Fibroblast of lung (primary cell): Measurements from ENCODE around the gene WT1. TPM values are rescaled to one million over a fixed set of nuclear protein-coding genes. Genes with fewer than 3 reads are reported as not detected.
A peak's percentile ranks its signal among the peaks of the same experiment; 100 is the strongest.

Experiments
- DNase-seq, 2 donors: peaks; one replicate each; pipeline versions ENCODE4 v3.0.0 to v3.0.0-alpha.2; 2010; ENCODE audit warnings: low read depth in 2 of 2
- H2AFZ ChIP-seq: 2 replicates; pipeline ENCODE4 v1.5.1; 2012; ENCODE audit warnings: low read length, control low read depth, inconsistent platforms
- H3K27ac ChIP-seq: 2 replicates; pipeline ENCODE4 v1.5.1; 2011; ENCODE audit warnings: low read length, control low read depth; ENCODE audit not compliant: insufficient read depth
- H3K27me3 ChIP-seq: 2 replicates; pipeline ENCODE4 v1.5.1; 2011; ENCODE audit warnings: mild to moderate bottlenecking, low read length; ENCODE audit not compliant: control insufficient read depth, insufficient read depth
- H3K36me3 ChIP-seq: 2 replicates; pipeline ENCODE4 v1.5.1; 2011; ENCODE audit warnings: low read length; ENCODE audit not compliant: control insufficient read depth, insufficient read depth
- H3K4me1 ChIP-seq: 2 replicates; pipeline ENCODE4 v1.5.1; 2011; ENCODE audit warnings: low read length; ENCODE audit not compliant: control insufficient read depth, insufficient read depth; ENCODE audit errors: extremely low read depth
- H3K4me2 ChIP-seq: 2 replicates; pipeline ENCODE4 v1.5.1; 2011; ENCODE audit warnings: low read length, control low read depth; ENCODE audit not compliant: insufficient read depth; ENCODE audit errors: extremely low read depth
- H3K4me3 ChIP-seq, 4 experiments: fragments of 200-600 bp in 1 of 4; sonication (generic) in 1 of 4; replicated peaks in 1 of 4; 2 replicates each; pipeline ENCODE4 v1.5.1; 2011 to 2016; ENCODE audit warnings: low read length in 4 of 4, low read depth in 3 of 4, mild to moderate bottlenecking in 3 of 4, control low read depth in 2 of 4, inconsistent platforms in 1 of 4, mixed read lengths in 1 of 4; ENCODE audit not compliant: insufficient read depth in 1 of 4; ENCODE audit errors: control extremely low read depth in 1 of 4
- H3K79me2 ChIP-seq: 2 replicates; pipeline ENCODE4 v1.5.1; 2012; ENCODE audit warnings: mild to moderate bottlenecking, low read length, inconsistent platforms; ENCODE audit not compliant: control insufficient read depth, insufficient read depth
- H3K9ac ChIP-seq: 2 replicates; pipeline ENCODE4 v1.5.1; 2011; ENCODE audit warnings: mild to moderate bottlenecking, low read length, control low read depth; ENCODE audit not compliant: insufficient read depth
- H3K9me3 ChIP-seq: 2 replicates; pipeline ENCODE4 v1.5.1; 2012; ENCODE audit warnings: low read depth, low read length; ENCODE audit not compliant: control insufficient read depth, insufficient read depth
- H4K20me1 ChIP-seq: 2 replicates; pipeline ENCODE4 v1.5.1; 2011; ENCODE audit warnings: low read length; ENCODE audit not compliant: control insufficient read depth, insufficient read depth; ENCODE audit errors: extremely low read depth
- CTCF ChIP-seq, 2 donors: IDR thresholded peaks in 1 of 2; conservative IDR thresholded peaks in 1 of 2; 1 replicate in 1 of 2; 2 replicates in 1 of 2; pipeline ENCODE4 v1.5.1; 2011 to 2012; ENCODE audit warnings: low read length in 2 of 2, control low read depth in 1 of 2, inconsistent platforms in 1 of 2, low read depth in 1 of 2, mild to moderate bottlenecking in 1 of 2
- EZH2 ChIP-seq: IDR thresholded peaks from 2 replicates; pipeline ENCODE4 v1.5.1; 2012; ENCODE audit warnings: low read length, control low read depth, mild to moderate bottlenecking; ENCODE audit errors: missing control alignments
- polyA plus RNA-seq, 2 donors: library from polyadenylated mRNA; depleted of rRNA in 1 of 2; stranded (reverse) in 1 of 2; unstranded in 1 of 2; fragments of >200 nt; gene quantifications; 2 replicates each; pipeline ENCODE4 v1.2.1, GENCODE V29; 2011 to 2012; ENCODE audit warnings: missing spikeins in 1 of 2
- total RNA-seq: library from RNA; depleted of rRNA; stranded (reverse); fragments of >200 nt; gene quantifications from 2 replicates; pipeline ENCODE4 v1.2.1, GENCODE V29; 2014

WT1 gene
- total and polyA plus RNA-seq, 2 donors (not counting 1 experiment from before 2014, with no cell fraction given): not detected

GRCh38 chr11:32343325-32344008, 91.9 kb downstream of the WT1 start:
- Histone ChIP-seq H3K27ac (no peak overlapping the region), H3K4me2 (no peak overlapping the region)
- TF ChIP-seq CTCF (conservative IDR thresholded peaks at IDR 0.05 in 1 of 2, IDR thresholded peaks at IDR 0.05 in 1 of 2; ENCODE audit: low read depth in 1 of 2, low read length in 2 of 2) (no peak), EZH2 (no peak)

GRCh38 chr11:32341620-32342613, 93.4 kb downstream of the WT1 start:
- Histone ChIP-seq H3K4me1 (no peaks in the 10 kb centered on the region), H3K27me3 (no peaks in the 10 kb centered on the region), H3K4me2 (no peak overlapping the region), H3K79me2 (no peaks in the 10 kb centered on the region), H3K4me3 (no peak overlapping the region), H3K9me3 (no peaks in the 10 kb centered on the region), H3K27ac (no peak overlapping the region), H4K20me1 (no peaks in the 10 kb centered on the region), H2AFZ (no peak overlapping the region), H3K36me3 (no peaks in the 10 kb centered on the region), H3K9ac (no peak overlapping the region)
- DNase-seq: peak in 1 of 2 donors; percentile 18
- TF ChIP-seq EZH2 (no peak), CTCF (conservative IDR thresholded peaks at IDR 0.05 in 1 of 2, IDR thresholded peaks at IDR 0.05 in 1 of 2; ENCODE audit: low read depth in 1 of 2, low read length in 2 of 2) (no peak)

More at GRCh38 chr11:32343325-32344008, 91.9 kb downstream of the WT1 start:
- H4K20me1 ChIP-seq: no peaks in the 10 kb centered on the region
- no peaks in the 10 kb centered on the region for H3K4me1 ChIP-seq
- no peaks in the 10 kb centered on the region for H3K9me3 ChIP-seq
- no peak for DNase-seq
- no peak overlapping the region for H2AFZ ChIP-seq
- no peak overlapping the region for H3K4me3 ChIP-seq
- H3K79me2 ChIP-seq: no peaks in the 10 kb centered on the region
- H3K27me3 ChIP-seq: no peaks in the 10 kb centered on the region
- H3K36me3 ChIP-seq: no peaks in the 10 kb centered on the region
- no peak overlapping the region for H3K9ac ChIP-seq

GRCh38 chr11:32340181-32340580, 95.2 kb downstream of the WT1 start:
- no peaks in the 10 kb centered on the region for H4K20me1 ChIP-seq
- no peak overlapping the region for H3K4me2 ChIP-seq
- no peak for TF ChIP-seq EZH2
- no peak for TF ChIP-seq CTCF (conservative IDR thresholded peaks at IDR 0.05 in 1 of 2, IDR thresholded peaks at IDR 0.05 in 1 of 2; ENCODE audit: low read depth in 1 of 2, low read length in 2 of 2)
- no peak overlapping the region for H2AFZ ChIP-seq
- H3K27ac ChIP-seq: no peak overlapping the region
- no peaks in the 10 kb centered on the region for H3K36me3 ChIP-seq
- no peaks in the 10 kb centered on the region for H3K79me2 ChIP-seq
- H3K4me1 ChIP-seq: no peaks in the 10 kb centered on the region
- no peaks in the 10 kb centered on the region for H3K9me3 ChIP-seq
- DNase-seq: no peak
- H3K9ac ChIP-seq: no peak overlapping the region
- H3K27me3 ChIP-seq: no peaks in the 10 kb centered on the region
- H3K4me3 ChIP-seq: no peak overlapping the region
